HEK293 (cell line): ENCODE data around the gene GNS.
A peak's percentile ranks its signal among the peaks of the same experiment; 100 is the strongest.
"Not testable (repeated sequence)": the region's sequence is repeated elsewhere in the genome, so short reads cannot be mapped to it uniquely, and the experiment has no call there.

Experiments
- CTCF ChIA-PET: fragments of 350-600 bp; formaldehyde crosslinking; extraction: SDS; loops from one replicate; lab custom pipeline; 2021; ENCODE audit warnings: antibody characterized with exemption; lab: Yijun Ruan, JAX
- POLR2A ChIA-PET: fragments of 300-600 bp; formaldehyde crosslinking; extraction: SDS; loops from one replicate; lab custom pipeline; 2020; ENCODE audit warnings: antibody characterized with exemption, inconsistent platforms; lab: Yijun Ruan, JAX
- H3K27ac ChIP-seq: fragments of 200-500 bp; sonication (Bioruptor generic); 2 replicates; pipeline ENCODE4 v1.5.1; 2014; ENCODE audit warnings: low read depth, low read length, control low read depth, inconsistent platforms; ENCODE audit errors: extremely low read depth
- H3K36me3 ChIP-seq, 2 experiments: fragments of 200-500 bp in 1 of 2; sonication (Bioruptor generic) in 1 of 2; 1 replicate in 1 of 2; 2 replicates in 1 of 2; pipeline ENCODE4 v1.5.1; 2014 to 2017; ENCODE audit warnings: inconsistent platforms in 2 of 2, low read length in 2 of 2; ENCODE audit not compliant: control insufficient read depth in 2 of 2, insufficient read depth in 1 of 2
- H3K4me1 ChIP-seq: fragments of 200-500 bp; sonication (Bioruptor generic); 2 replicates; pipeline ENCODE4 v1.5.1; 2014; ENCODE audit warnings: mild to moderate bottlenecking, low read length, inconsistent platforms; ENCODE audit not compliant: control insufficient read depth, insufficient read depth
- H3K4me3 ChIP-seq: 2 replicates; pipeline ENCODE4 v1.5.1; 2011; ENCODE audit warnings: low read depth, mild to moderate bottlenecking, control low read depth, low read length, moderate library complexity
- H3K9me3 ChIP-seq: fragments of 200-500 bp; sonication (Bioruptor generic); 2 replicates; pipeline ENCODE4 v1.5.1; 2014; ENCODE audit warnings: low read depth, low read length, inconsistent platforms; ENCODE audit not compliant: control insufficient read depth, insufficient read depth
- HOXA7 ChIP-seq: sonication (generic); formaldehyde crosslinking; IDR thresholded peaks from 2 replicates; pipeline ENCODE4 v1.8.1; 2022; ENCODE audit warnings: missing genetic modification reagents, borderline replicate concordance
- HOXD13 ChIP-seq: sonication (generic); formaldehyde crosslinking; IDR thresholded peaks from 2 replicates; pipeline ENCODE4 v1.8.0; 2022; ENCODE audit warnings: missing genetic modification reagents, borderline replicate concordance
- INSM2 ChIP-seq: fragments of 450-650 bp; formaldehyde crosslinking; IDR thresholded peaks from 2 replicates; pipeline ENCODE4 v1.5.1; 2016; ENCODE audit warnings: missing biosample characterization, missing genetic modification characterization
- KLF9 ChIP-seq: fragments of 450-650 bp; formaldehyde crosslinking; IDR thresholded peaks from 2 replicates; pipeline ENCODE4 v1.5.1; 2016; ENCODE audit warnings: missing biosample characterization, missing genetic modification characterization, low read depth
- SCRT1 ChIP-seq: fragments of 450-650 bp; formaldehyde crosslinking; IDR thresholded peaks from 2 replicates; pipeline ENCODE4 v1.5.1; 2016; ENCODE audit warnings: missing biosample characterization, missing genetic modification characterization, borderline replicate concordance
- SCRT2 ChIP-seq: fragments of 450-650 bp; formaldehyde crosslinking; IDR thresholded peaks from 2 replicates; pipeline ENCODE4 v1.5.1; 2016; ENCODE audit warnings: missing biosample characterization, missing genetic modification characterization
- SETDB1 ChIP-seq: IDR thresholded peaks from one replicate; pipeline ENCODE4 v1.6.1; 2017; ENCODE audit warnings: mild to moderate bottlenecking, low read length, moderate library complexity, mixed read lengths; ENCODE audit not compliant: insufficient read length
- SP7 ChIP-seq: fragments of 450-650 bp; formaldehyde crosslinking; IDR thresholded peaks from 2 replicates; pipeline ENCODE4 v1.5.1; 2016; ENCODE audit warnings: missing biosample characterization, missing genetic modification characterization
- TRIM28 ChIP-seq: IDR thresholded peaks from 2 replicates; pipeline ENCODE4 v1.6.1; 2011; ENCODE audit warnings: low read length, control low read depth, borderline replicate concordance
- WT1 ChIP-seq: fragments of 450-650 bp; formaldehyde crosslinking; IDR thresholded peaks from 2 replicates; pipeline ENCODE4 v1.5.1; 2016; ENCODE audit warnings: missing biosample characterization, missing genetic modification characterization
- ZNF121 ChIP-seq: fragments of 450-650 bp; formaldehyde crosslinking; IDR thresholded peaks from 2 replicates; pipeline ENCODE4 v1.5.1; 2016; ENCODE audit warnings: missing biosample characterization, missing genetic modification characterization
- ZNF132 ChIP-seq: fragments of 450-650 bp; formaldehyde crosslinking; IDR thresholded peaks from 2 replicates; pipeline ENCODE4 v1.5.1; 2017; ENCODE audit warnings: missing biosample characterization, missing genetic modification characterization, borderline replicate concordance
- ZNF138 ChIP-seq: fragments of 450-650 bp; formaldehyde crosslinking; IDR thresholded peaks from 2 replicates; pipeline ENCODE4 v1.5.1; 2016; ENCODE audit warnings: missing biosample characterization, missing genetic modification characterization, borderline replicate concordance
- ZNF16 ChIP-seq: fragments of 450-650 bp; formaldehyde crosslinking; IDR thresholded peaks from 2 replicates; pipeline ENCODE4 v1.5.1; 2016; ENCODE audit warnings: low read depth, missing biosample characterization, missing genetic modification characterization
- ZNF174 ChIP-seq: fragments of 450-650 bp; formaldehyde crosslinking; IDR thresholded peaks from 2 replicates; pipeline ENCODE4 v1.5.0; 2017; ENCODE audit warnings: missing biosample characterization, mild to moderate bottlenecking, missing genetic modification characterization
- ZNF18 ChIP-seq: fragments of 450-650 bp; formaldehyde crosslinking; IDR thresholded peaks from 2 replicates; pipeline ENCODE4 v1.5.1; 2016; ENCODE audit warnings: missing biosample characterization, missing genetic modification characterization
- ZNF416 ChIP-seq: fragments of 450-650 bp; formaldehyde crosslinking; IDR thresholded peaks from 2 replicates; pipeline ENCODE4 v1.5.1; 2016; ENCODE audit warnings: missing biosample characterization, missing genetic modification characterization
- ZNF513 ChIP-seq: fragments of 450-650 bp; IDR thresholded peaks from 2 replicates; pipeline ENCODE4 v1.5.1; 2018; ENCODE audit warnings: missing biosample characterization, missing genetic modification characterization
- ZNF529 ChIP-seq: fragments of 450-650 bp; formaldehyde crosslinking; IDR thresholded peaks from 2 replicates; pipeline ENCODE4 v1.5.1; 2017; ENCODE audit warnings: missing genetic modification characterization, missing biosample characterization; ENCODE audit not compliant: insufficient replicate concordance
- ZNF549 ChIP-seq: fragments of 450-650 bp; IDR thresholded peaks from 2 replicates; pipeline ENCODE4 v1.5.1; 2018; ENCODE audit warnings: missing biosample characterization, missing genetic modification characterization, mild to moderate bottlenecking, inconsistent platforms, moderate library complexity
- ZNF571 ChIP-seq: fragments of 450-650 bp; formaldehyde crosslinking; IDR thresholded peaks from 2 replicates; pipeline ENCODE4 v1.5.0; 2017; ENCODE audit warnings: missing biosample characterization, missing genetic modification characterization
- ZNF585B ChIP-seq: fragments of 450-650 bp; formaldehyde crosslinking; IDR thresholded peaks from 2 replicates; pipeline ENCODE4 v1.5.1; 2016; ENCODE audit warnings: missing biosample characterization, missing genetic modification characterization
- ZNF610 ChIP-seq: fragments of 450-650 bp; formaldehyde crosslinking; IDR thresholded peaks from 2 replicates; pipeline ENCODE4 v1.5.1; 2016; ENCODE audit warnings: missing biosample characterization, missing genetic modification characterization, borderline replicate concordance
- ZNF624 ChIP-seq: fragments of 450-650 bp; formaldehyde crosslinking; IDR thresholded peaks from 2 replicates; pipeline ENCODE4 v1.5.1; 2017; ENCODE audit warnings: missing biosample characterization, missing genetic modification characterization
- ZNF792 ChIP-seq: fragments of 450-650 bp; formaldehyde crosslinking; IDR thresholded peaks from 2 replicates; pipeline ENCODE4 v1.5.1; 2016; ENCODE audit warnings: missing biosample characterization, missing genetic modification characterization
- ZNF830 ChIP-seq: fragments of 450-650 bp; IDR thresholded peaks from 2 replicates; pipeline ENCODE4 v1.5.0; 2018; ENCODE audit warnings: missing biosample characterization, missing genetic modification characterization, low read depth, mild to moderate bottlenecking, moderate library complexity
- TF ChIP-seq, protein P1 (sequence below): sonication (generic); formaldehyde crosslinking; IDR thresholded peaks from 2 replicates; pipeline ENCODE4 v1.8.1; 2022; ENCODE audit warnings: mild to moderate bottlenecking, moderate library complexity, missing genetic modification reagents

Gene GNS

GRCh38 chr12:64779354-64779974 lies 20.3 kb upstream of the GNS start:
- Histone ChIP-seq H3K9me3 (no peaks in the 10 kb centered on the region), H3K36me3 (no peaks in the 10 kb centered on the region), H3K27ac (no peak overlapping the region), H3K4me1 (0 out of 2 replicates have a peak, but pooled peaks cover 3% of the 10 kb centered on the region), H3K4me3 (no peak overlapping the region)
- CTCF ChIA-PET: interaction anchor here (1.4 kb wide), 1 partner anchor 16 kb away, joined by 10 read pairs; no protein-coding TSS in a partner anchor
- TF ChIP-seq ZNF138 (tag by site-specific recombination) (no peak), ZNF121 (tag by site-specific recombination) (no peak), WT1 (tag by site-specific recombination) (no peak), ZNF624 (tag by site-specific recombination) (no peak), INSM2 (tag by site-specific recombination) (no peak), ZNF830 (tag by site-specific recombination) (no peak), ZNF16 (no peak), ZNF132 (tag by site-specific recombination) (no peak), HOXA7 (no peak), ZNF513 (no peak), ZNF792 (tag by site-specific recombination) (no peak), ZNF549 (tag by site-specific recombination) (no peak), ZNF571 (no peak), SP7 (tag by site-specific recombination) (no peak)
- POLR2A ChIA-PET: interaction anchor here (1.3 kb wide), 1 partner anchor 8 kb away, joined by 3 read pairs; no protein-coding TSS in a partner anchor

- POLR2A ChIA-PET, H3K36me3 ChIP-seq, H3K4me3 ChIP-seq, H3K4me1 ChIP-seq, H3K27ac ChIP-seq, H3K9me3 ChIP-seq: not testable (repeated sequence)
- CTCF ChIA-PET: interaction anchor here (0.9 kb wide), 1 partner anchor 349 kb away, joined by 3 read pairs; no protein-coding TSS in a partner anchor
- TF ChIP-seq SETDB1 (peak; percentile 92), ZNF529 (tag by site-specific recombination) (peak; percentile 96), TRIM28 (0 out of 2 replicates have a peak, but pooled peaks have one; percentile 59)
Observed at GRCh38 chr12:64775147-64775736, 16.0 kb upstream of the GNS start.

GRCh38 chr12:64773386-64773785 lies 14.2 kb upstream of the GNS start:
- Histone ChIP-seq H3K36me3 (no peaks in the 10 kb centered on the region), H3K4me1 (no peaks in the 10 kb centered on the region), H3K4me3 (no peak overlapping the region), H3K27ac (no peak overlapping the region), H3K9me3 (no peaks in the 10 kb centered on the region)
- TF ChIP-seq, protein P1, sequence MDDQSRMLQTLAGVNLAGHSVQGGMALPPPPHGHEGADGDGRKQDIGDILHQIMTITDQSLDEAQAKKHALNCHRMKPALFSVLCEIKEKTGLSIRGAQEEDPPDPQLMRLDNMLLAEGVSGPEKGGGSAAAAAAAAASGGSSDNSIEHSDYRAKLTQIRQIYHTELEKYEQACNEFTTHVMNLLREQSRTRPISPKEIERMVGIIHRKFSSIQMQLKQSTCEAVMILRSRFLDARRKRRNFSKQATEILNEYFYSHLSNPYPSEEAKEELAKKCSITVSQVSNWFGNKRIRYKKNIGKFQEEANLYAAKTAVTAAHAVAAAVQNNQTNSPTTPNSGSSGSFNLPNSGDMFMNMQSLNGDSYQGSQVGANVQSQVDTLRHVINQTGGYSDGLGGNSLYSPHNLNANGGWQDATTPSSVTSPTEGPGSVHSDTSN (CRISPR knock-in tag): no peak
- TF ChIP-seq ZNF585B (tag by site-specific recombination): no peak
- peak; percentile 83 for TF ChIP-seq SCRT2
- TF ChIP-seq HOXD13 (CRISPR knock-in tag): no peak
- TF ChIP-seq ZNF416 (tag by site-specific recombination): no peak
- no peak for TF ChIP-seq ZNF18 (tag by site-specific recombination)
- TF ChIP-seq SCRT1: peak; percentile 71
- TF ChIP-seq ZNF610 (tag by site-specific recombination): no peak
- no peak for TF ChIP-seq ZNF174 (tag by site-specific recombination)
- TF ChIP-seq KLF9 (tag by site-specific recombination): no peak
- POLR2A ChIA-PET: no interaction called here
- CTCF ChIA-PET: no interaction called here
